ENCODE results near the gene FGD2. TPM values are rescaled to one million over a fixed set of nuclear protein-coding genes. Genes with fewer than 3 reads are reported as not detected.

The FGD2 gene
- total RNA-seq, 1 donor from 2014 or later, result 0.65 TPM

- intact Hi-C loops (cut with micrococcal nuclease), result loop anchor here (1.0 to 2.0 kb wide), 2 partner anchors 63 to 191 kb away; partner anchors contain the start of gene MTCH1
Measured at GRCh38 chr6:37049758-37050044, 44.2 kb downstream of the FGD2 start.

GRCh38 chr6:37050045-37050853 lies 44.8 kb downstream of the FGD2 start:
- Mint-ChIP-seq H3K27me3 (ENCODE audit: insufficient read depth) (no peaks in the 10 kb centered on the region), H3K9me3 (no peaks in the 10 kb centered on the region)

More at GRCh38 chr6:37049758-37050044, 44.2 kb downstream of the FGD2 start:
- Mint-ChIP-seq H3K27me3 (ENCODE audit: insufficient read depth) (no peaks in the 10 kb centered on the region), H3K4me1 (ENCODE audit: low read depth) (peaks cover 77% of the 10 kb centered on the region), H3K4me3 (peak overlapping the region; percentile 92), H3K27ac (peak overlapping the region; percentile 99), H3K36me3 (ENCODE audit: low read depth) (peaks cover 5% of the 10 kb centered on the region), H3K9me3 (no peaks in the 10 kb centered on the region)
- DNase-seq (ENCODE audit: low spot score), result no peak

GRCh38 chr6:37050854-37051137 lies 45.3 kb downstream of the FGD2 start:
- Mint-ChIP-seq H3K27ac (peak overlapping the region; percentile 99), H3K36me3 (ENCODE audit: low read depth) (peaks cover 7% of the 10 kb centered on the region), H3K9me3 (no peaks in the 10 kb centered on the region), H3K27me3 (ENCODE audit: insufficient read depth) (no peaks in the 10 kb centered on the region), H3K4me1 (ENCODE audit: low read depth) (peaks cover 76% of the 10 kb centered on the region), H3K4me3 (peak overlapping the region; percentile 92)
- no peak for DNase-seq (ENCODE audit: low spot score)
- intact Hi-C loops (cut with micrococcal nuclease), result loop anchor here (1.0 kb wide), 7 partner anchors 32 to 210 kb away; partner anchors contain the start of gene C6orf89

More at GRCh38 chr6:37050045-37050853, 44.8 kb downstream of the FGD2 start:
- DNase-seq (ENCODE audit: low spot score), result peak; percentile 77
- Mint-ChIP-seq H3K4me1 (ENCODE audit: low read depth) (peaks cover 81% of the 10 kb centered on the region), H3K36me3 (ENCODE audit: low read depth) (peaks cover 7% of the 10 kb centered on the region), H3K4me3 (peak overlapping the region; percentile 92), H3K27ac (peak overlapping the region; percentile 99)
- intact Hi-C loops (cut with micrococcal nuclease), result loop anchor here (1.0 kb wide), 1 partner anchor 190 kb away; no protein-coding TSS in a partner anchor

- Mint-ChIP-seq H3K27me3 (ENCODE audit: insufficient read depth) (no peaks in the 10 kb centered on the region), H3K27ac (peak overlapping the region; percentile 99), H3K4me1 (ENCODE audit: low read depth) (peaks cover 70% of the 10 kb centered on the region), H3K4me3 (peak overlapping the region; percentile 92), H3K36me3 (ENCODE audit: low read depth) (peaks cover 7% of the 10 kb centered on the region), H3K9me3 (no peaks in the 10 kb centered on the region)
- intact Hi-C loops (cut with micrococcal nuclease), result loop anchor here (1.0 to 2.0 kb wide), 8 partner anchors 17 to 209 kb away; partner anchors contain the start of gene C6orf89
- peak; percentile 82 for DNase-seq (ENCODE audit: low spot score)
Measured at GRCh38 chr6:37051138-37052026, 45.9 kb downstream of the FGD2 start.

- peak overlapping the region; percentile 92 for H3K4me3 Mint-ChIP-seq
- intact Hi-C loops (cut with micrococcal nuclease), result loop anchor here (1.0 to 2.0 kb wide), 2 partner anchors 17 to 58 kb away; no protein-coding TSS in a partner anchor
- no peaks in the 10 kb centered on the region for H3K27me3 Mint-ChIP-seq (ENCODE audit: insufficient read depth)
- peaks cover 7% of the 10 kb centered on the region for H3K36me3 Mint-ChIP-seq (ENCODE audit: low read depth)
- peaks cover 63% of the 10 kb centered on the region for H3K4me1 Mint-ChIP-seq (ENCODE audit: low read depth)
- no peaks in the 10 kb centered on the region for H3K9me3 Mint-ChIP-seq
- peak; percentile 16 for DNase-seq (ENCODE audit: low spot score)
- H3K27ac Mint-ChIP-seq, result peak overlapping the region; percentile 99
Measured at GRCh38 chr6:37052027-37052628, 46.7 kb downstream of the FGD2 start.

- H3K27me3 Mint-ChIP-seq (ENCODE audit: insufficient read depth), result no peaks in the 10 kb centered on the region
- no peak overlapping the region for H3K27ac Mint-ChIP-seq
- no peaks in the 10 kb centered on the region for H3K9me3 Mint-ChIP-seq
- H3K36me3 Mint-ChIP-seq (ENCODE audit: low read depth), result peaks cover 5% of the 10 kb centered on the region
- DNase-seq (ENCODE audit: low spot score), result no peak
- intact Hi-C loops (cut with micrococcal nuclease), result loop anchor here (2.0 kb wide), 1 partner anchor 15 kb away; no protein-coding TSS in a partner anchor
- no peak overlapping the region for H3K4me3 Mint-ChIP-seq
- H3K4me1 Mint-ChIP-seq (ENCODE audit: low read depth), result peaks cover 47% of the 10 kb centered on the region
Measured at GRCh38 chr6:37053683-37054082, 48.2 kb downstream of the FGD2 start.

- peaks cover 44% of the 10 kb centered on the region for H3K4me1 Mint-ChIP-seq (ENCODE audit: low read depth)
- H3K27me3 Mint-ChIP-seq (ENCODE audit: insufficient read depth), result no peaks in the 10 kb centered on the region
- intact Hi-C loops (cut with micrococcal nuclease), result no loop called here
- no peak for DNase-seq (ENCODE audit: low spot score)
- no peaks in the 10 kb centered on the region for H3K9me3 Mint-ChIP-seq
- H3K4me3 Mint-ChIP-seq, result no peak overlapping the region
- no peak overlapping the region for H3K27ac Mint-ChIP-seq
- H3K36me3 Mint-ChIP-seq (ENCODE audit: low read depth), result peaks cover 5% of the 10 kb centered on the region
Measured at GRCh38 chr6:37054171-37054570, 48.7 kb downstream of the FGD2 start.

- H3K27ac Mint-ChIP-seq, result peak overlapping the region; percentile 2
- H3K27me3 Mint-ChIP-seq (ENCODE audit: insufficient read depth), result no peaks in the 10 kb centered on the region
- intact Hi-C loops (cut with micrococcal nuclease), result no loop called here
- peaks cover 5% of the 10 kb centered on the region for H3K36me3 Mint-ChIP-seq (ENCODE audit: low read depth)
- no peaks in the 10 kb centered on the region for H3K9me3 Mint-ChIP-seq
- no peak overlapping the region for H3K4me3 Mint-ChIP-seq
- DNase-seq (ENCODE audit: low spot score), result no peak
- H3K4me1 Mint-ChIP-seq (ENCODE audit: low read depth), result peaks cover 42% of the 10 kb centered on the region
Measured at GRCh38 chr6:37054580-37054979, 49.1 kb downstream of the FGD2 start.

GRCh38 chr6:37056112-37056403 lies 50.6 kb downstream of the FGD2 start:
- H3K9me3 Mint-ChIP-seq, result no peaks in the 10 kb centered on the region
- no peak overlapping the region for H3K4me3 Mint-ChIP-seq
- intact Hi-C loops (cut with micrococcal nuclease), result no loop called here
- no peaks in the 10 kb centered on the region for H3K27me3 Mint-ChIP-seq (ENCODE audit: insufficient read depth)
- H3K27ac Mint-ChIP-seq, result no peak overlapping the region
- H3K4me1 Mint-ChIP-seq (ENCODE audit: low read depth), result peaks cover 27% of the 10 kb centered on the region
- H3K36me3 Mint-ChIP-seq (ENCODE audit: low read depth), result peaks cover 5% of the 10 kb centered on the region
- DNase-seq (ENCODE audit: low spot score), result no peak

- Mint-ChIP-seq H3K27ac (no peak overlapping the region), H3K4me3 (no peak overlapping the region), H3K27me3 (ENCODE audit: insufficient read depth) (no peaks in the 10 kb centered on the region), H3K9me3 (no peaks in the 10 kb centered on the region), H3K36me3 (ENCODE audit: low read depth) (peaks cover 5% of the 10 kb centered on the region), H3K4me1 (ENCODE audit: low read depth) (peaks cover 22% of the 10 kb centered on the region)
- DNase-seq (ENCODE audit: low spot score), result no peak
- intact Hi-C loops (cut with micrococcal nuclease), result no loop called here
Measured at GRCh38 chr6:37056439-37057127, 51.1 kb downstream of the FGD2 start.

- Mint-ChIP-seq H3K36me3 (ENCODE audit: low read depth) (peaks cover 5% of the 10 kb centered on the region), H3K4me3 (no peak overlapping the region), H3K27me3 (ENCODE audit: insufficient read depth) (no peaks in the 10 kb centered on the region), H3K4me1 (ENCODE audit: low read depth) (peaks cover 17% of the 10 kb centered on the region), H3K27ac (no peak overlapping the region), H3K9me3 (no peaks in the 10 kb centered on the region)
- intact Hi-C loops (cut with micrococcal nuclease), result no loop called here
- DNase-seq (ENCODE audit: low spot score), result no peak
Measured at GRCh38 chr6:37057128-37057471, 51.6 kb downstream of the FGD2 start.

GRCh38 chr6:37057678-37058077 lies 52.2 kb downstream of the FGD2 start:
- Mint-ChIP-seq H3K27ac (no peak overlapping the region), H3K9me3 (no peaks in the 10 kb centered on the region), H3K4me1 (ENCODE audit: low read depth) (peaks cover 16% of the 10 kb centered on the region), H3K27me3 (ENCODE audit: insufficient read depth) (no peaks in the 10 kb centered on the region), H3K36me3 (ENCODE audit: low read depth) (peaks cover 5% of the 10 kb centered on the region), H3K4me3 (no peak overlapping the region)
- intact Hi-C loops (cut with micrococcal nuclease), result no loop called here
- no peak for DNase-seq (ENCODE audit: low spot score)

Data from activated T-helper 1 cell treated with anti-CD3 and anti-CD28 coated beads, Interleukin-12 subunit alpha, Interleukin-12 subunit beta, Interleukin-2, Interleukin-4 antibody, amounts not matched to agents 30 ng/mL and 10 ng/mL and 1 ng/mL, durations not matched to agents 14 hours and 24 hours and 36 hours (primary cell).